ENCODE measurements around the gene SMAP1. TPM values are rescaled to one million over a fixed set of nuclear protein-coding genes. Genes with fewer than 3 reads are reported as not detected.

Gene SMAP1
- total RNA-seq, 1 experiment from 2014 or later, result 23.7 TPM

DNA sequence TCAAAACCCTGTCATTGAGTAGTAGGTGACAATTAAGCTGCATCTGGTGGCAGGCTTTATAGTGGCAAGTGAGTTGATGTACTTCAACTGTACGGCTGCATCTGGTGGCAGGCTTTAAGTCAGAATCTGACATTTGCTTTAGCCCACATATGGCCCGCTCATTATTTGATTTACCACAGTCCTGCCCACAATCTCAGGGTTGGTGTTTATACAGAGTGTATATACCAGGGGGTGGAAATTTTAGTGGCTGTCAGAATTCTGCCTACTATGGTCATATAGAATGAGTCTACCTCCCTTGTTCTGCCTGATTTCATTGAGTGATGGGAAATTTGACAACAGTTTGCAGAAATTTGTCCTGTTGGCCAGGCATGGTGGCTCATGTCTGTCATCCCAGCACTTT is 112.3 kb downstream of the SMAP1 start:
- BruUV-seq (replicated peaks), result no TSS peak
- TF ChIP-seq, protein P1, sequence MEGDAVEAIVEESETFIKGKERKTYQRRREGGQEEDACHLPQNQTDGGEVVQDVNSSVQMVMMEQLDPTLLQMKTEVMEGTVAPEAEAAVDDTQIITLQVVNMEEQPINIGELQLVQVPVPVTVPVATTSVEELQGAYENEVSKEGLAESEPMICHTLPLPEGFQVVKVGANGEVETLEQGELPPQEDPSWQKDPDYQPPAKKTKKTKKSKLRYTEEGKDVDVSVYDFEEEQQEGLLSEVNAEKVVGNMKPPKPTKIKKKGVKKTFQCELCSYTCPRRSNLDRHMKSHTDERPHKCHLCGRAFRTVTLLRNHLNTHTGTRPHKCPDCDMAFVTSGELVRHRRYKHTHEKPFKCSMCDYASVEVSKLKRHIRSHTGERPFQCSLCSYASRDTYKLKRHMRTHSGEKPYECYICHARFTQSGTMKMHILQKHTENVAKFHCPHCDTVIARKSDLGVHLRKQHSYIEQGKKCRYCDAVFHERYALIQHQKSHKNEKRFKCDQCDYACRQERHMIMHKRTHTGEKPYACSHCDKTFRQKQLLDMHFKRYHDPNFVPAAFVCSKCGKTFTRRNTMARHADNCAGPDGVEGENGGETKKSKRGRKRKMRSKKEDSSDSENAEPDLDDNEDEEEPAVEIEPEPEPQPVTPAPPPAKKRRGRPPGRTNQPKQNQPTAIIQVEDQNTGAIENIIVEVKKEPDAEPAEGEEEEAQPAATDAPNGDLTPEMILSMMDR (conservative IDR thresholded peaks at IDR 0.05; ENCODE audit: low read depth, low read length), result no peak
- intact Hi-C loops (cut with micrococcal nuclease; ENCODE audit: unreplicated experiment), result no loop called here
- Histone ChIP-seq H3K27me3 (replicated peaks; ENCODE audit: insufficient read depth, low read depth, low read length, poor library complexity) (no peaks in the 10 kb centered on the region), H3K9me3 (ENCODE audit: low read depth, low read length, poor library complexity, severe bottlenecking) (no peaks in the 10 kb centered on the region), H3K36me3 (ENCODE audit: insufficient read depth, low read length, poor library complexity, severe bottlenecking) (no peaks in the 10 kb centered on the region), H3K4me3 (ENCODE audit: low read depth, low read length, poor library complexity, severe bottlenecking) (no peak overlapping the region), H3K4me1 (ENCODE audit: insufficient read depth, low read length, poor library complexity, severe bottlenecking) (no peaks in the 10 kb centered on the region), H3K27ac (ENCODE audit: low read depth, low read length, poor library complexity, severe bottlenecking) (no peak overlapping the region)
- ChIA-PET CTCF (no interaction called here), POLR2A (ENCODE audit: low non-redundant PET) (no interaction called here)
- DNase-seq (ENCODE audit: low spot score), result no peak

DNA sequence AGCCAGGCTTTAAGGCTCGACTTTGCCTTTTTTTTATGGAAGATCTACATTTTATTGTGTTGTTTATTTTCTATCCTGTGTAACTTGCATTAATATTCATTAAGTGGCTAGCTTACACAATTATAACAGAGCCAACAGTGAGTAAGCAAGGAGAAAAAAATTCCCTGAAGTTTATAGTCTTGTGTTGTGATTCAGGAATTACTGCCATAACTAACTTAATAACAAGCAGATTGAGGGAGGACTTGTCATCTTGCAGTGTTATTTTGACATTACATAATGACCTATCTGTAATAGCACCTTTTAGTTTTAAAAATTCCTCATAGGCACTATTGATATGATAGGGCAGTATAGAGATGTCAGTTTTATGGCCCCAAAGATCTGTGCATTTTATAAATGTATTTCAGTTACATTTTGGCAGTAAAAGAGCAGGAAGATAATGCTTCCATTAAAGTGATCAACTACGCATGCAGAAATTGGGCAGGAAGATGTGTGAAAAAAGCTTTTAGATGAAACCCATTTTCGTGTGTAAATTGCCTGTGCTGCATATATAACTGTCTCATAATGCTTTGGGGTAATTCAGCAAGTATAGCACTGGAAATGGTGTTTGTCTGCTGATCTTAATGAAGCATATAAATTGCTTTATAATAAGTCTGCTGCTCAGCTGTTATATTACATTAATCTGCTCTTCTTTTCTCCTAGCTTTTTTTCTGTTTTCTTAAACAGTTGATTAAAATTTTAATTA is 123.0 kb downstream of the SMAP1 start:
- H3K4me3 ChIP-seq (ENCODE audit: low read depth, low read length, poor library complexity, severe bottlenecking), result no peak overlapping the region
- BruUV-seq (replicated peaks), result no TSS peak
- H3K4me1 ChIP-seq (ENCODE audit: insufficient read depth, low read length, poor library complexity, severe bottlenecking), result no peaks in the 10 kb centered on the region
- intact Hi-C loops (cut with micrococcal nuclease; ENCODE audit: unreplicated experiment), result no loop called here
- no peak for TF ChIP-seq EZH2 (IDR thresholded peaks at IDR 0.05; ENCODE audit: borderline replicate concordance, low read depth, low read length, poor library complexity, severe bottlenecking)
- TF ChIP-seq, protein P1 (conservative IDR thresholded peaks at IDR 0.05; ENCODE audit: low read depth, low read length), result no peak
- no peaks in the 10 kb centered on the region for H3K9me3 ChIP-seq (ENCODE audit: low read depth, low read length, poor library complexity, severe bottlenecking)
- no peaks in the 10 kb centered on the region for H3K36me3 ChIP-seq (ENCODE audit: insufficient read depth, low read length, poor library complexity, severe bottlenecking)
- POLR2A ChIA-PET (ENCODE audit: low non-redundant PET), result no interaction called here
- CTCF ChIA-PET, result no interaction called here
- DNase-seq (ENCODE audit: low spot score), result peak; percentile 10
- H3K27me3 ChIP-seq (replicated peaks; ENCODE audit: insufficient read depth, low read depth, low read length, poor library complexity), result no peaks in the 10 kb centered on the region
- no peak overlapping the region for H3K27ac ChIP-seq (ENCODE audit: low read depth, low read length, poor library complexity, severe bottlenecking)

DNA sequence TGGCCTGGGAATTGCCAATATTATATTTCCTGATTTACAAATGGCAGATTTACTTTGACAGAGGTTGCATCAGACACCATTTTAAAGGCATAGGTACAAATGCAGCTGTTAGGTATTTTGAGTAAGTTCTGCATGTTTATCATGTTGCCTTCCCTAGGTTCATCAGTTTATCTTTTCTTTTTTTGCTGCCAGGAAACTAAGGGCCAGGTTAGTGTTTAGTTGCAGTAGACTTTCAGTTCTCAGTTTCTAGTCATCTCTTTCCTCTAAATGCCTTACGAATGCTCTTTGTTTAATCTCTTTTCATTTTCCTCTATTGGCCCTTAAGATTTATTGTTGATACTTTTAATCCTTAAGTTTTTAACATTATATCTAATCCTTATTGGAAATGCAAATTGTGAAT is 129.9 kb downstream of the SMAP1 start:
- TF ChIP-seq, protein P1 (conservative IDR thresholded peaks at IDR 0.05; ENCODE audit: low read depth, low read length), result no peak
- TF ChIP-seq EZH2 (IDR thresholded peaks at IDR 0.05; ENCODE audit: borderline replicate concordance, low read depth, low read length, poor library complexity, severe bottlenecking), result no peak
- Histone ChIP-seq H3K9me3 (ENCODE audit: low read depth, low read length, poor library complexity, severe bottlenecking) (no peaks in the 10 kb centered on the region), H3K4me3 (ENCODE audit: low read depth, low read length, poor library complexity, severe bottlenecking) (no peak overlapping the region), H3K27ac (ENCODE audit: low read depth, low read length, poor library complexity, severe bottlenecking) (no peak overlapping the region), H3K27me3 (replicated peaks; ENCODE audit: insufficient read depth, low read depth, low read length, poor library complexity) (no peaks in the 10 kb centered on the region), H3K36me3 (ENCODE audit: insufficient read depth, low read length, poor library complexity, severe bottlenecking) (no peaks in the 10 kb centered on the region), H3K4me1 (ENCODE audit: insufficient read depth, low read length, poor library complexity, severe bottlenecking) (no peaks in the 10 kb centered on the region)
- ChIA-PET CTCF (no interaction called here), POLR2A (ENCODE audit: low non-redundant PET) (no interaction called here)
- no TSS peak for BruUV-seq (replicated peaks)
- intact Hi-C loops (cut with micrococcal nuclease; ENCODE audit: unreplicated experiment), result no loop called here
- no peak for DNase-seq (ENCODE audit: low spot score)

Measured in A673 (cell line).